Pancreas (tissue), 10 donors: ENCODE data around the gene BCO2. TPM values are rescaled to one million over a fixed set of nuclear protein-coding genes. Genes with fewer than 3 reads are reported as not detected.

Experiments
- ATAC-seq, 4 donors: fragments of 200-7000 bp; cut with Tn5 transposase; one replicate each; pipeline versions ENCODE4 v1.8.0 to v1.9.1; 2020; ENCODE audit warnings: mild to moderate bottlenecking in 4 of 4, moderate library complexity in 4 of 4
- DNase-seq, 6 donors: peaks; one replicate each; pipeline ENCODE4 v3.0.0-alpha.2; 2020
- FAIRE-seq: peaks from 2 replicates; lab custom pipeline; 2012; peaks lifted over from hg19 to GRCh38; lab: Jason Lieb, UNC
- H3K27ac ChIP-seq, 4 donors: fragments of 200-600 bp; sonication (generic); 1 replicate in 3 of 4; 2 replicates in 1 of 4; pipeline versions ENCODE4 v1.5.0 to v1.8.0; 2020
- H3K27me3 ChIP-seq, 4 donors: fragments of 200-600 bp; one replicate each; pipeline ENCODE4 v1.8.0; 2021
- H3K36me3 ChIP-seq, 3 donors: fragments of 200-600 bp; sonication (generic) in 1 of 3; one replicate each; pipeline versions ENCODE4 v1.5.0 to v1.8.0; 2020 to 2021
- H3K4me1 ChIP-seq, 3 donors: fragments of 200-600 bp; one replicate each; pipeline ENCODE4 v1.8.0; 2021
- H3K4me3 ChIP-seq, 4 donors: fragments of 200-600 bp; sonication (generic) in 2 of 4; one replicate each; pipeline versions ENCODE4 v1.5.0 to v1.8.0; 2020 to 2021
- H3K9me3 ChIP-seq, 4 donors: fragments of 200-600 bp; one replicate each; pipeline ENCODE4 v1.8.0; 2021
- WGBS, 2 donors: extraction: QIAGEN DNeasy Blood & Tissue Kit; methylation state at CpG; one replicate each; pipeline ENCODE4 v1.1.7; 2013; 5-methylcytosine and 5-hydroxymethylcytosine counted together
- intact Hi-C, 3 donors: fragments of 100-400 bp; cut with DNase I; formaldehyde crosslinking; loops; one replicate each; pipeline versions ENCODE4 v1.11.1 to v1.14.2; 2022
- polyA plus RNA-seq, 2 donors: library from polyadenylated mRNA; stranded (reverse); fragments of 200-250 nt; gene quantifications; one replicate each; pipeline ENCODE4 v1.2.3, GENCODE V29; 2013
- total RNA-seq, 6 donors: library from RNA; stranded (reverse); fragmentation: NEBNext Ultra II Directional in 4 of 6; extraction: Animal tissue kit (Norgen Biotek cat#: 25700) in 4 of 6; gene quantifications; one replicate each; pipeline versions ENCODE4 v1.2.1 to v1.2.4, GENCODE V29; 2021 to 2023
- TF ChIP-seq, protein P1 (sequence below), 4 donors: fragments of 200-600 bp; sonication (generic) in 3 of 4; IDR thresholded peaks; one replicate each; pipeline versions ENCODE4 v1.5.0 to v1.8.0; 2021; ENCODE audit warnings: antibody characterized with exemption in 4 of 4
- donor health status: healthy with polysubstance abuse.
- donor health status: DM: no; HTN: no; CAD: no; lungs with moderate emphysema.
- donor health status: DM: no; HTN: no; CAD: no.
- donor health status: control.
- donor health status: control.
- donor health status: Bipolar disorder and iron deficiency.
- donor health status: DM: yes; HTN: yes; CAD: no.
- donor health status: DM: no; HTN: no; CAD: no.
- donor health status: DM: no; HTN: no; CAD: no.
- donor health status: DM: yes; HTN: yes; CAD: no.

The BCO2 gene
- total and polyA plus RNA-seq, 8 donors = 0.59 to 10.0 (median 2.5) TPM

DNA sequence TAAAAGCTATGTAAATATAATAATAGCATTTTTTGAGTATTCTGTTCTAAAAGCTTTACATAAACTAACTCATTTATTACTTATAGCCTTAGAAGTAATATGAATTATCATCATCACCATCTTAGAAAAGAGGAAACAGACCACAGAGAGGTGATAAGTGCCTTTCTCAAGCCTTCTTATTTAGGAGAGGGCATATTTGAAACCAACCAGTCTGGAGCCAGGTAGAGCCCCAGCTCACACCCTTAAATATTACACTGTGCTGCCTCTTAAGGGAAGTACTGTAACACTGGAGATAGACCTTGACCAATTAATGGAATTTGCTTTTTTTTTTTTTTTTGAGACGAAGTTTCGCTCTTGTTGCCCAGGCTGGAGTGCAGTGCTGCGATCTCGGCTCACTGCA is 2.3 kb downstream of the BCO2 start:
- ATAC-seq (no peak), FAIRE-seq (no peak)

GRCh38 chr11:112178428-112178827 is 3.1 kb downstream of the BCO2 start:
- Histone ChIP-seq H3K4me1 (no peaks in the 10 kb centered on the region), H3K27me3 (no peaks in the 10 kb centered on the region), H3K4me3 (no peak overlapping the region), H3K36me3 (no peaks in the 10 kb centered on the region), H3K27ac (no peak overlapping the region), H3K9me3 (no peaks in the 10 kb centered on the region)
- FAIRE-seq (no peak), DNase-seq (no peak), ATAC-seq (no peak)
- 85 to 91% methylated on average over 1 of the region's 1 CpG for WGBS, 2 donors
- intact Hi-C loops = no loop called here
- TF ChIP-seq, protein P1, sequence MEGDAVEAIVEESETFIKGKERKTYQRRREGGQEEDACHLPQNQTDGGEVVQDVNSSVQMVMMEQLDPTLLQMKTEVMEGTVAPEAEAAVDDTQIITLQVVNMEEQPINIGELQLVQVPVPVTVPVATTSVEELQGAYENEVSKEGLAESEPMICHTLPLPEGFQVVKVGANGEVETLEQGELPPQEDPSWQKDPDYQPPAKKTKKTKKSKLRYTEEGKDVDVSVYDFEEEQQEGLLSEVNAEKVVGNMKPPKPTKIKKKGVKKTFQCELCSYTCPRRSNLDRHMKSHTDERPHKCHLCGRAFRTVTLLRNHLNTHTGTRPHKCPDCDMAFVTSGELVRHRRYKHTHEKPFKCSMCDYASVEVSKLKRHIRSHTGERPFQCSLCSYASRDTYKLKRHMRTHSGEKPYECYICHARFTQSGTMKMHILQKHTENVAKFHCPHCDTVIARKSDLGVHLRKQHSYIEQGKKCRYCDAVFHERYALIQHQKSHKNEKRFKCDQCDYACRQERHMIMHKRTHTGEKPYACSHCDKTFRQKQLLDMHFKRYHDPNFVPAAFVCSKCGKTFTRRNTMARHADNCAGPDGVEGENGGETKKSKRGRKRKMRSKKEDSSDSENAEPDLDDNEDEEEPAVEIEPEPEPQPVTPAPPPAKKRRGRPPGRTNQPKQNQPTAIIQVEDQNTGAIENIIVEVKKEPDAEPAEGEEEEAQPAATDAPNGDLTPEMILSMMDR (IDR thresholded peaks at IDR 0.05) = no peak

More for the DNA sequence above, 2.3 kb downstream of the BCO2 start:
- no peak overlapping the region for H3K27ac ChIP-seq
- H3K4me3 ChIP-seq = no peak overlapping the region
- DNase-seq = no peak
- H3K36me3 ChIP-seq = no peaks in the 10 kb centered on the region
- intact Hi-C loops = no loop called here
- TF ChIP-seq, protein P1 (IDR thresholded peaks at IDR 0.05) = no peak
- WGBS, 2 donors = 90 to 94% methylated on average over 4 of the region's 4 CpGs
- no peaks in the 10 kb centered on the region for H3K4me1 ChIP-seq
- no peaks in the 10 kb centered on the region for H3K27me3 ChIP-seq
- H3K9me3 ChIP-seq = no peaks in the 10 kb centered on the region

- FAIRE-seq (no peak), ATAC-seq (no peak), DNase-seq (no peak)
- H3K27me3 ChIP-seq = no peaks in the 10 kb centered on the region
- H3K36me3 ChIP-seq = no peaks in the 10 kb centered on the region
- TF ChIP-seq, protein P1 (IDR thresholded peaks at IDR 0.05) = no peak
- H3K4me1 ChIP-seq = no peaks in the 10 kb centered on the region
- H3K4me3 ChIP-seq = no peak overlapping the region
- intact Hi-C loops = no loop called here
- no peaks in the 10 kb centered on the region for H3K9me3 ChIP-seq
- WGBS, 2 donors = 70 to 82% methylated on average over 3 of the region's 3 CpGs
- H3K27ac ChIP-seq = no peak overlapping the region
Measured at GRCh38 chr11:112178936-112179335, 3.6 kb downstream of the BCO2 start.

DNA sequence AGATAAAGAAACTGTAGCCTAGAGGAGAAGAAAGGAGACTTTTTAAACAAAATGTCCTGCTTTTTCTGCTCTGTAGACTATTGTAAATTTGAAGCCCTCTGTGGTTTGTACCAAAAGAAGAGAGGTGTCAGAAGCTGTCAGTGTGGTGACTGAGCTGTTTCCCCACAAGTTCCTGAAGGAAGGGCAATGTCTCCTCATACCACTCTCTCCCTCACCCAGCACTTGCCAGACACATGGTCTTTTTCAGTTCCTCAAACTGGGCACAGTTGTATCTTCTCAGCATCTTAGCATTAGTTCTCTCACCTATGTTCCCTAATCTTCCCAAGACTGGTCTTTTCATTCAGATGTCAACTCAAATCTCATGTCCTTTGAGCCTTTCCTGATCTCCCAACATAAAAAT is 4.3 kb downstream of the BCO2 start:
- Histone ChIP-seq H3K4me3 (no peak overlapping the region), H3K27me3 (no peaks in the 10 kb centered on the region), H3K9me3 (no peaks in the 10 kb centered on the region), H3K27ac (no peak overlapping the region), H3K36me3 (no peaks in the 10 kb centered on the region), H3K4me1 (no peaks in the 10 kb centered on the region)
- peak in 2 of 4 donors; percentile 16 to 56 for ATAC-seq
- TF ChIP-seq, protein P1 (IDR thresholded peaks at IDR 0.05) = no peak
- no peak for DNase-seq
- intact Hi-C loops = no loop called here
- FAIRE-seq = no peak

- H3K4me3 ChIP-seq = no peak overlapping the region
- H3K27me3 ChIP-seq = no peaks in the 10 kb centered on the region
- FAIRE-seq = no peak
- WGBS, 2 donors = 64 to 68% methylated on average over 1 of the region's 1 CpG
- TF ChIP-seq, protein P1 (IDR thresholded peaks at IDR 0.05) = no peak
- ATAC-seq = no peak
- no peak overlapping the region for H3K27ac ChIP-seq
- no peaks in the 10 kb centered on the region for H3K4me1 ChIP-seq
- no peaks in the 10 kb centered on the region for H3K9me3 ChIP-seq
- DNase-seq = no peak
- intact Hi-C loops = no loop called here
- H3K36me3 ChIP-seq = no peaks in the 10 kb centered on the region
Measured at GRCh38 chr11:112182867-112183266, 7.6 kb downstream of the BCO2 start.
